Measurements from ENCODE around the gene DMPK.
"Not testable (repeated sequence)": the region's sequence is repeated elsewhere in the genome, so short reads cannot be mapped to it uniquely, and the experiment has no call there.

The DMPK gene

DNA sequence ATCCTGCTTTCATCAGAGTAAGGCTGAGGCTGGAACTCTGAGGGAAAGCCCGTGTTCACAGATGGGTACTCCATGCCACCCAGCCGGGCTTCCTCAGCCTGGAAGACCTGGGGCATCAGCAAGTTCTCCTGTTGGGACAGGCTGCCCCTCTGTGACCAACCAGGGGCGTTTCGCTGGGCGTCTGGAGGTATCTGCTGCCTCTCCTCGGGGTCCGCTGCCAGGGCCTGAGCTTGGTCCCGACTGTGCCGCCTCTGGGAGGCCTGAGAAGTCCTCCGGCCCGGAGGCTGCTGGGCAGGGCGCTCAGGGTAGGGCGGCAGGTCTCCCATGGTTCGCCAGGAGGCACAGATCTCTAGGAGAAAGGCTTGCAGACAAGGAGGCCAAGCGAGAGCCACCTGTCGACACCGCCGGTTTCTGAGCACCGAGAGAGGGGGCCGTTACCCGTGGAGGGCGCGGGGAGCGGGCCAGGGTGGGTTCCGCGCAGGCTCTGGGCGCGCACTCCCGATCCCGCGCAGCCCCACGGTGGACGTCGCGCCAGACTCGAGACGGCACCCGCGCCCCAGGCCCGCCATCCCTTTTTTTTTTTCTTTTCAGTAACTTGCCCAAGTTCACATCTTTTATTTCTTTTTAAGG is 32.7 kb upstream of the DMPK start, which contains the start of gene RSPH6A:
RSPH6A (minus strand) TSS at position 458 of the 630 bp plus-strand sequence; CDS start at position 326, 132 bp downstream.
- no peak for DNase-seq (ENCODE audit: low spot score)

DNA sequence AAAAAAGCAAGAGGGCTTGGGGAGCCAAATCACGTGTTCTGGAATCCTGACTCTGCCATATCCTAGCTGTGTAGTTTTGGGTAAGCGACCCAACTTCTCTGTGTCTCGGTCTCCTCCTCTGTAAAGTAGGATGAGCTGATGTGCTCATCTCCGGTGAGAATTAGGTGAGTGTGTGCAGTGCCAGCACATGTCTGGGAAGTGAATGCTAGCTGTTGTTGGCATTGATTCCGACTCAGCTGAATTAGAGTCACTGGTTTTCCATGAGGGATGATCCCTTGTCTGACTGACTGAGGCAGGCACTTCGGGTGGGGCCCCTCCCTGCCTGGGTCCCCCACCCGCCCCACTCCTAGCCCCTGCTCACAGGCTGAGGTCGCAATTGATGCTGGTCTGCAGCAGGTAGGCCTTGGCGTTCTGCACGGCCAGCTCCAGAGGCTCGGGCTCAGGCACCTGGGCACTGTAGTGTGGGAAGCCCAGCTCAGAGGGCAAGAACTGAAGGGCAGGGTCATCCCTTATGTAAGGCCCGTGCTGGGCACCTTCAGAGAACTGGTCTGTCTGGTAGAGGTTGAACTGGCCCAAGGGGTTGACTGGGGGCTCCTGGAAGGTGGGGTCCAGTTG is 32.0 kb upstream of the DMPK start:
- DNase-seq (ENCODE audit: low spot score), result no peak

DNA sequence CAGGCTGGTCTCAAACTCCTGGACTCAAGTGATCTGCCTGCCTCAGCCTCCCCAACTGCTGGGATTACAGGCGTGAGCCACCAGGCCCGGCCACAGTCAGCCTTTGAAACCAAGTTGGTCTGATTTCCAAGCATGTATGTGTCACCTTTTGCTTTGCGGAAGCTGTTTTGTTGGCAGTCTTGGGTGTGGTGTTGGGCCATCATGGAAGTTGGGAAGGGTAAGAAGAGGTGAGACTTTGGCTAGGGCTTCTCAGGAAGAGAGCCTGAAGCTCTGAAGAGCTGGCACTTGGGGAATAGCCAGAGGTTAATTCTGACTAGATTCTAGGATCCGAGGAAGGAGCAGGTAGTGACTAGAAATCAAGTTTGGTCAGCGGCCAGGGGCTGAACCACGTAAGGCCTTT is 30.0 kb upstream of the DMPK start:
- no peak for DNase-seq (ENCODE audit: low spot score)

DNA sequence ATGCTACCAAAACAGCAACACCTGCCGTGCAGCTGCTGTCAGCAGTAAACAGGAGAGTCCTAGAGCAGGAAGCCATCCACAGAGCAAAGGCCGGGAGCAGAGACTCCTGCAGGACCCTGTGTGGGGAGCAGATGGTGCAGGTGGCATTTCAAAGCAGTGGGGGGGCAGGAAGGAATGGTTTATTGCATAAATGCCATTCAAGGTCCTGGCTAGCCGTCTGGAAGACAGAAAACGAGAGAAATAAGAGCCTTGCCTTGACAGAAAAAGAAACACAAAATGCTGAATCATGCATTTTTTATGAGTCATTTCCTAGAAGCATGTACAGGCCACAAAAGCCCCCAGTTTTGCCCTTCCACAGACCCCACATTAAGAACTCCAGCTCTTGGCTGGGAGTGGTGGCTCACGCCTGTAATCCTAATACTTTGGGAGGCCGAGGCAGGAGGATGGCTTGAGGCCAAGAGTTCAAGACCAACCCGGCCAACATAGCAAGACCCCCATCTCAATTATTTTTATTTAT is 27.4 kb upstream of the DMPK start:
- peak; percentile 68 for DNase-seq (ENCODE audit: low spot score)

DNA sequence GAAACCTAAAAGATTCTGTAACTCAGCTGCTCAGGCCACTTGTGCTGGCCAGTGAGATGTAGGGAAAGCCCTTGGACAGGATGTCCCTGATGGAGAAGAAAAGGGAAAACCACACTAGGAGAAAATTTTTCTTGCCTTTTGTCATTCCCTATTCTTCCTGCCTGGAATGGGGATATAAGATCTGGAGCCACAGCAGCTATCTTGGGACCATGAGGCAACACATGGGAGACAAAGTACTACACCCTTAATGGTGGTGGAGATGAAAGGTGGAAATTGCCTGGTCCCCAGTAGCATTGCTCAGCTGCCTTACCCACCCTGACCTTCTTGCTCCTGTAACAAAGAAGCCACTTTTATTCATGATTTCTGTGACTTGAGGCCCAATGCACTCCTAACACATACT is 23.4 kb upstream of the DMPK start:
- DNase-seq (ENCODE audit: low spot score), result no peak

DNA sequence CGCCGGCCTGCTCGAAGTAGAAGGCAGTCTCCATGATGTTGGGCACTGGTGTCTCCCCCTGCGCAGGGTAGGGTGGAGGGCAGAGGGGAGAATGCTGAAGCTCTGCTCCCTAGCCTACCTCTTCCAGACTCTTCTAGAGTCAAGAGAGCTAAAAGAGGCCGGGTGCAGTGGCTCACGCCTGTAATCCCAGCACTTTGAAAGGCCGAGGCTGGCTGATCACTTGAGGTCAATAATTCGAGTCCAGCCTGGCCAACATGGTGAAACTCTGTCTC is 22.6 kb upstream of the DMPK start:
- no peak for DNase-seq (ENCODE audit: low spot score)

DNA sequence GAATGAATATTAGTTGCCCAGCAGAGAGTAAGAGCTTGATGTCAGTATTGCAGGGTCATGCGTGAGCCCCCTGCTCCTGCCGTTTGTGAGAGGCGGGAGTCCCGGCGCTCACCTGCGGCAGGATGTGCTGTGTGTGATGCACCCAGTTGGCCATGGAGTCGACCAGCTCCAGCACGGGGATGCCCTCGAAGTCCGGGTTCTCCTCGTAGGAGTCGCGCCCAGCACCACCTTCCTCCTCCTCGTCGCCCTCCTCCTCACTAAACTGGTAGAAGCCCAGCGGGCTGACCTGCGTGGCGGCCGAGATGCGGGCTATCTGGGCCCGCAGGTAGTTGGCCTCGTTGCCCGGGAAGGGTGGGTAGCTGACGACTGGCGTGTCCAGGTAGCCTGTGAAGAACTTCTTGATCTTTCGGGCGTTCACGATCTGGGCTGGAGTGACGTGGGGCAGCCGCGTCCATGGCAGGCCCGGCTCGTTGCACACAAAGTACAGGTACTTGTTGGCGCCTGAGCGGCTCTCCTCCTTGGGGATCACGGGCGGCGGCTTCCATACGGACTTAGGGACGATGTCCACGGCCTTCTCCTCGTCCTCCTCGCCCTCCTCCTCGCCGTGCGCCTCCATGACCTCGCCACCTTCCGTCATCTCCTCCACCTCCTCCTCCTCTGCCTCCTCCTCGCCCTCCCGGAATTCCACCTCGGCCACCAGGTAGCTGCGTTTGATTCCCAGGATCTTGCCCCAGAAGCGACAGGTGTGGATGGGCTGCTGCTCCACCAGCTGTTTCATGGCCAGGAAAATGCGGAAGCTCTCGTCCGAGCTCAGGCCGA is 22.1 kb upstream of the DMPK start:
- no peak for DNase-seq (ENCODE audit: low spot score)

DNA sequence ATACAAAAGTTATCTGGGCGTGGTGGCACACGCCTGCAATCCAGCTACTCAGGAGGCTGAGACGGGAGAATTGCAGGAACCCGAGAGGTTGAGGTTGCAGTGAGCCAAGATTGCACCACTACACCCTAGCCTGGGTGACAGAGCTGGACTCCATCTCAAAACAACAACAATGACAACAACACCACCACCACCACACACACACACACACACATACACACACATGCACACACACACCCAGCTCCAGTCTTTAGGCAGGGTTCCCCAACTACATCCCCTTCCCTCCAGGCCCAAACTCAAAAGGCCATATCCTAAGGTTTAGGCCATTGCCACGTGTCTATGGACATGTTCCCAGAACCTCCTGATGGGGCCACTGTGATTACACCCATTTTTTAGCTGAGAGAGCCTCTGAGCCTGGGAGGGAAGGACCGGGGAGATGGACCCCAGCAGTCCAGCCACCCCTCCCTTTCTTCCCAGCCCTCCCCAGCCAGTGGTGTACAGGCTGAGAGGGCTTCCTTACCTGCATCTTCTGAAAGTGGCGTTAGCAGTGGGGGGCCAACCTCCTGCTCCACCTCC is 19.4 kb upstream of the DMPK start:
- no peak for DNase-seq (ENCODE audit: low spot score)

DNA sequence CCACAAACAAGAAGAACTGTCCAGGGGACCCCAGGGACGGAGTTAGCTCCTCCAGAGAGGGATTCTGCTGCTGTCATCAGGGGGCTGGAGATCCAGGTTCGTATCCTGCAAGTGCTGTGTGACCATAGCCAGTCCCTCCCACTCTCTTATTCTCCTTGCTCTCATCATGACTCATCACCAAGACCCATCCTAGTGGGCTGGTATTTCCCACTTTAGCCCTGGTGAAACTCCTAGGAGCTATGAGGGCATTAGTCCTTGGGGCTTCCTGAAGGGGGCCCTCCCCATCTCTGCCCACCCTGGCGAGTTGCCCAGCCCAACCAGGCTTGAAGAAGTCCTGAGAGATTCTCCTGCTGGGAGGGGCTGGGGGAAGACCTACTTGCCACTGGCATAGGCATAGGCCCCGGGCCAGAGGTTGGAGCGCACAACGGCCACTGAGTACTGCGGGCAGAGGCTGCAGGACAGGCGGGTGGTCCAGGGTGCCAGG is 17.8 kb upstream of the DMPK start:
- DNase-seq (ENCODE audit: low spot score), result peak; percentile 43

DNA sequence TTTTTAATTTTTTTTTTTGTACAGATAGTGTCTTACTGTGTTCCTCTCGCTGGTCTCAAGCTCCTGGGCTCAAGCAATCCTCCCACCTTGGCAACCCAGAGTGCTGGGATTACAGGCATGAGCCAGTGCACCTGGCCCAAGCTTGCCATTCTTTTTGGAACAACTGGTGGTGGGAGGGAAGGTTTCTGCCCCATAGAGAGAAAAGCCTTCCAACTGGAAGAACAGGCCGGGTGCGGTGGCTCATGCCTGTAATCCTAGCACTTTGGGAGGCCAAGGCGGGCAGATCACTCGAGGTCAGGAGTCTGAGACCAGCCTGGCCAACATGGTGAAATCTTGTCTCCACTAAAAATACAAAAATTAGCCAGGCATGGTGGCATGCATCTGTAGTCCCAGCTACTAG is 17.3 kb upstream of the DMPK start:
- DNase-seq (ENCODE audit: low spot score), result not testable (repeated sequence)

DNA sequence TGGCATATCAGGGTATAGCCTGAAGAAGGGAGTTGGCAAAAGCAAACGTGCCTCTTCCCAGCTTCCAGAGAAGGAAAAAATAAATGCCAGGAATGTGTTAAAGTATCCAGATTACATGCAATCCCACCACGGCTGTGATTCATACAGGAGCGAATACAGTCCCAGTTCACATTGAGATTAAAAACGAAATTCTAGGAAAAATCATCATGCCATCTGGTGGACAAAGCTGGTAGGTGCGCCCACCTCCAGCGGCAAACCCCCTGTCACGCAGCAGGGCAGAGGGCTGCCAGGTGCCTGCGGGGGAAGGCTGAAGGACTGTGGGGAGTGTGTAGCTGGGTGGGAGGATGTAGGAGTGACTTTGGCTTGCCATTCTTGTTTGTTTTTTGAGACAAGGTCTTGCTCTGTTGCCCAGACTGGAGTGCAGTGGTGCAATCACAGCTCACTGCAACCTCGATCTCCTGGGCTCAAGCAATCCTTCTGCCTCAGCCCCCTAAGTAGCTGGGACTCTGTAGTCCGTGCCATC is 16.8 kb upstream of the DMPK start:
- DNase-seq (ENCODE audit: low spot score), result peak; percentile 91

DNA sequence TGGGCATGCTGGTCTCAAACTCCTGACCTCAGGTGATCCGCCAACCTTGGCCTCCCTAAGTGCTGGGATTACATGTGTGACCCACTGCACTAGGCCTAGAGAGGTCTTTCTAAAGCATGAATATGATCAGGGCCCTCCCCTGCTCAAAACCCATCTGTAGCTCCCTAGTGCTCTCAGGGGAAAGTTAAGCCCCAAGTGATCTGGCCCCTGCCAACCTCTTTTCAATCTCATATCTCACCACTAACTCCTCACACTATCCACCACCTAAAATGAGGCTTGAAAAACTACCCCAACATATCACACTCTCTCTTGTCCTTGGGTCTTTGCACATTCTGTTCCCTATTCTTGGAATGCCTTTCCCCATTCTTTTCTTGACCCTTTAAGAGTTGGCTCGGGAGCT is 12.3 kb upstream of the DMPK start:
- DNase-seq (ENCODE audit: low spot score), result no peak

DNA sequence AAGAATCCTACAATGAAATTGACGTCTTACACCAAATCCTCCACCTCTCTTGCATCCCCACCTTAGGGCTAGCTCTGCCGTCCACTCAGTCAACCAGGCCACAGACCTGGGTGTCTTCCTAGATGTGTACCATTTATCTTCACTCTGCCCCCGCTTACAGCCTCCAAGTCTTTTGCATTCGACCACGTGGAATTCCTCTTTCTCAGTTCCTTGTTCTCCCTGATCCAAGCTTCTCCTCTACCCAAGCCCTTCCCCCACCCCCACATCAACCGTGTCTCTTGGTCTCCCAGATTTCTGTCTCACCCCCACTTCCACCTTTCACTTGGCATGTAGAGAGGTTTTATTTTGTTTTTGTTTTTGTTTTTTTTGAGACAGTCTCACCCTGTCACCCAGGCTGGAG is 11.6 kb upstream of the DMPK start:
- no peak for DNase-seq (ENCODE audit: low spot score)

DNA sequence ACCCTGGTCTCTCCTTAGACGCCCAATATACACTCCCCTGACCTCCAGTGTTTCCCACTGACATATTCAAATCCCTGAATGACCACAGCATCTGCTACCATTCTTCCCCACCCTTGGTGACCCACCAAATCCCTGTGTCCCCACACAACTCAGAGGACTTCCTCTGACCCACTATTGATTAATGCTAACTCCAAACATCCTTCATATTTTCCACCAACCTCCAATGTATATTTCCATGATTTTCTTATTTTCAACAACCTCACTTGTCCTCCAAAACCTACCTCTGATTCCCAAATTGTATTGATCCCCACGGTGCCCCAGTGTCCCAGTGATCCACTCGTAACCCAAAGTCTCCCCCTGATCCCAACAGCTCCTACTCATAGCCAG is 10.9 kb upstream of the DMPK start:
- DNase-seq (ENCODE audit: low spot score), result peak; percentile 17

DNA sequence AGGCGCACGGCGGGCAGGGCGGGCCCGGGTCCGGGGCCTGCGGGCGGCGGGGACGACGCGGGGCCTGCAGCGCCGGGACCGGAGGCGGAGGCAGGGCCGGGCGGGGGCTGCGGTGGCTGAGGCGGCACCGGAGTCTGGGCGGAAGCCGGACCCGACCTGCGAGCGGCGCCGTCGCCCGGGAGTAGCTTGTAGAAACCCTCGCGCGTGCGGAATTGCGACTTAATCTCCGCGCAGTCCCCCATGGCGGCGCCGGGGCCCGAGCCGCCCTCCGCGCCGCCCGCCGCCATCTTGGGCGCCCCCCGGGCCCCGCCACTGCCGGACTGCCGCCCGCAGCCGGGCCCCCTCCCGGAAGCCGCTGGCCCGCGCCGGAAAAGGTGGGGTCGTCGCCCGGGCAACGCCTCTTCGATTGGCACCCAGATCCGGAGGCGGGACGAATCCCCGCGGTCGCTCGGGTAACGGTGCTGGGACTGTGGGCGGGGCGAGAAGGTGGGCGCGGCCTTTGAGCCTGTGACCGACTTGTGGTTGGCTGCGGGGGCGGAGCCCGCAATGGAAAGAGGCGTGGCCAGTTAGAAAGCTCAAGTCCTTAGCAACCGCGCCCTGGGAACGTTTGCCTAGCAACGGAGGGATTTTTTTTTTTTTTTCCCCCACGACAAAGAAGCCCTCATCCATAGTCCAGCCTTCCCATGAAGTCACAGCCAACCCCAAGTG is 10.3 kb upstream of the DMPK start, which contains the start of gene DMWD:
DMWD (minus strand) TSS at position 376 of the 708 bp plus-strand sequence; CDS start at position 287, 89 bp downstream.
- peak; percentile 98 for DNase-seq (ENCODE audit: low spot score)

DNA sequence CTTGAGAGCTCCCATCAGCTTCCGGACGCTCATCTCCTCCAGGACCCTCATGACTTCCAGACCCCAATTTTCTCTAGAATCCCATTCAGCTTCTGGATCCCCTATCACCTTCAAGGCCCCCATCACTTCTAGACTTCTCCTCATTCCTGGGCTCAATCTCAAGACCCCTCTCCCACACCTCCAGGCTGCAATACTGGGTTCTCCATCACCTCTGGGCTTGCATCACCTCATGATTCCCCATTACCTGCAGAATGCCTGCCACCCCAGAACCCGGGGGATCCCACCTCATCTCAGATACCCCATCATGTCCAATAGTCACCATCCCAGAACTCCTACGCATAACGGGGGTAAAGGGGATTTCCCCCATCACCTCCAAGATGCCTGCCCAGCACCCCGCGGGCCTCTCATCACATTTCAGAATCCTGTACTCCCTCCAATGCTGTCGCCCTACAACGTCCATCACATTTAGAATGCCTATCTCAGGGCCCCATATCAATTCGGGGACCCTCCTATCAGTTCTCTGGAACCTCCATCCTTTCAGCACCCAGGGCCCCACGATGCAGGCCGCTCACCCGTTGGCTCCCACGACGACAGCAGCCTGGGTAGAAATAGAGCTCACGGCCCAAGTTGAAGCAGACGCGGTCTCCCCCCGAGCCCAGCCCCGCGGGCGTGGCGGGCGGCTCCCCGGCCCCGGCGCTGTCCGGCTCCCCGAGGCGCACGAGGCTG is 9.6 kb upstream of the DMPK start:
- peak; percentile 36 for DNase-seq (ENCODE audit: low spot score)

DNA sequence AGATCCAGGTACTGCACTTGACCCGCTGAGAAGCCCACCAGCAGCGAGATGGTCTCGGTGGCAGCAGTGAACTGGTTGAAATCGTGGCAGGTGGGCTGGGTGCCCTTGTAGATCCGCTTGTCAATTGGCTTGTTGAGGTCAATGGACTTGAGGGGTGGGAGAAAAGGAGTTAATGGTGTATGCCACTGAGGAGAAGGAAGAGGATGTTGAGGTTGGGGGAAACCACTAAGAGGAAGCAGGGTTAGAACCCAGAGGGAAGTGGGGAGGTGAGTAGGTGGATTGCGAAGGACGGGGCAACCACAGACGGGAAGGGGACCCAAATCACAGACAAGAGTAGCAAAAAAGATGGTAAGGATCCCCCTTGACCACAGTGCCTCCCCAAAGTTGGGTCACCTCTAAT is 8.7 kb upstream of the DMPK start:
- DNase-seq (ENCODE audit: low spot score), result no peak

DNA sequence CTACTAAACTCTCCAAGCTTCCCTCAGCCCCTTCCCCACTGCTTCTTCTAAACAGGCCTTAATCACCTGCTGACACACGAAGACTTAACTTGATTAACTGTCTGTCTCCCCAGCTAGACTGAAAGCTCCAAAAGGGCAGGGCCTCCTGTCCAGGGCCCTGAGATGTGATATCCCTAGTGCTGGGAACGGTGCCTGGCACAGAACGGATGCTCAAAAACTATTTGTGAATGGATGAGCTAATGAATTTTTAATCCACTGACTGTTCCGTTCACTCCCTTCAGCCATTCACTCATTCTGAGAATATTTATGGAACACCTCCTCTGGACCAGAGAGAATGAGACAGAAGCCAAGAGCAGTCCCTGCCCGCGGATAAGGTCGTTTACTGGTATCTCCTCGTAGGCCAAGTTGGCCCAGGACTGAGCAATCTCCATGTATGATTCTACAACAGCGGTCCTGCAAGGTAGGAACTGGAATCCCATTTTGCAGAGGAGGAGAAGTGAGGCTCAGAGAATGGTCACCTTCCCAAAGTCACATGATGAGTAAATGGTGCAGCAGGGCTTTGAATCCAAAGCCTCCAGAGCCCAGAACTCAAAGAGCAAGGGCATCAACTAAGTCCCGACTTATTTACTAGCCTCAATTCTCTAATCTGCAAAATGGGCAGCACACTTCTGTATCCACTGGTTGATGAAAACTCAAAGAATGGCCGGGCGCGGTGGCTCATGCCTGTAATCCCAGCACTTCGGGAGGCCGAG is 6.9 kb upstream of the DMPK start:
- DNase-seq (ENCODE audit: low spot score), result no peak

DNA sequence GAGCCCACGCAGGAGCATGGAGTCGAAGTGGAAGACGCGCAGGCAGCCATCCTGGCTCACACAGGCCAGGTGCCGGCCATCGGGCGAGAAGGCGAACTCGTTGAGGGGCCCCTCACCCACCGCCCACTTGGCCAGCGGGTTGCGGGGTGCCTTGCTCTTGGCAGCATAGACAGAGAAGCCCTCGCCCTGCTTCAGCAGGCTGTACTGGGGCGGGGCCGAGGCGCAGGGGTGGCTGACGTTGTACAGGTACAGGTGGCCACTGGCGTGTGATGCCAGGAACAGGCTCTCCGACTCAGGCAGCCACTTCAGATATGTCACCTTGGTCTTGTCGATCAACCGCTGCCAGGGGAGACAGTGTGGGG is 4.2 kb upstream of the DMPK start:
- DNase-seq (ENCODE audit: low spot score), result no peak

DNA sequence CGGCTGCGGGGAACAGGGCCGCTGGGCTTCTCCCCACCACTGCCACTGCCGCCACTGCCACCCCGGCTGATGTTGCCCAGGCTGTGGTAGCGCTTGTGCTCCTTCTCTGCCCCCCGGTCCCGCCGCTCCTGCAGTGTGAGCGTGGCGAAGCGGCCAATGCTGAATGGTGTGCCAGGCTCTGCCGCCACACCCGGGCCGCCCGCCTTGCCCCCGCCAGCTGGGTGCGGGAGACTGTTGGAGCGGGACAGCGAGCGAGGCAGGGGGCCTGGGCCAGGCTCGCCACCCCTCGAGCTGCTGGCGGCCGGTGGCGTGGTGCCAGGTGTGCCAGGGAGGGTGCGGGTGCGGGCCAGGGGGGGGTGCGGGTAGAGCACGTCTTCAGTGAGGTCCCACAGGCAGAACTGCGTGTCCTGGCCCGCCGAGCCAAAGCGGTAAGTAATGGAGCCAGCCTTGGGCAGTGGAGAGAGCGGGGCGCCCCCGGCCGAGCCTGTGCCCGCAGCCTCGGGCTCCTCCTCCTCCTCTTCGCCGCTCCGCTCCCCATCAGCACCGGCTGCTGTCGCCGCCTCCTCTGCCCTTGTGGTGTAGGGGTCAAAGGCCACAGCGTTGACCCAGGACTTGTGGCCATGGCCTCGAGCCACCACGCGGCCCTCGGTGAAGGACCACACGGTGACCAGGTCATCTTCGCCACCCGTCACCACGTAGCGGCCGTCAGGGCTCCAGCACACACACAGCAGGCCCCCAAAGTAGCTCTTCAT is 3.7 kb upstream of the DMPK start:
- DNase-seq (ENCODE audit: low spot score), result no peak
